ENCODE data around the gene SLC30A3.

Gene SLC30A3

GRCh38 chr2:27249891-27250651 is 12.8 kb downstream of the SLC30A3 start:
- Histone ChIP-seq H3K79me2 (ENCODE audit: control insufficient read depth, low read length) (no peaks in the 10 kb centered on the region), H3K27ac (ENCODE audit: low read depth, low read length) (no peak overlapping the region), H3K36me3 (ENCODE audit: control insufficient read depth, low read length) (no peaks in the 10 kb centered on the region), H3K4me3 (ENCODE audit: low read length) (peak overlapping the region; percentile 34), H3K4me1 (ENCODE audit: control insufficient read depth, low read length) (peaks cover 31% of the 10 kb centered on the region), H3K9me3 (ENCODE audit: control insufficient read depth, insufficient read depth, low read length) (no peaks in the 10 kb centered on the region), H4K20me1 (ENCODE audit: control insufficient read depth, insufficient read depth, low read depth, low read length) (no peaks in the 10 kb centered on the region), H3K9me2 (replicated peaks; ENCODE audit: control insufficient read depth, low read length) (no peaks in the 10 kb centered on the region), H3F3A (ENCODE audit: control insufficient read depth, insufficient read depth) (0 out of 2 replicates have a peak, but pooled peaks cover 4% of the 10 kb centered on the region), H3K4me2 (ENCODE audit: low read length) (peak overlapping the region; percentile 50), H3K27me3 (ENCODE audit: control insufficient read depth, low read length) (no peaks in the 10 kb centered on the region)
- TF ChIP-seq EZH2phosphoT487 (IDR thresholded peaks at IDR 0.05; ENCODE audit: borderline replicate concordance, low read length) = no peak
- peak; percentile 91 for TF ChIP-seq CTCF (IDR thresholded peaks at IDR 0.05; ENCODE audit: low read depth, low read length, poor library complexity, severe bottlenecking)

- Histone ChIP-seq H4K20me1 (ENCODE audit: control insufficient read depth, insufficient read depth, low read depth, low read length) (no peaks in the 10 kb centered on the region), H3K4me2 (ENCODE audit: low read length) (no peak overlapping the region), H3F3A (ENCODE audit: control insufficient read depth, insufficient read depth) (peaks cover 4% of the 10 kb centered on the region; the same call in 1 of the 2 replicates), H3K27ac (ENCODE audit: low read depth, low read length) (no peak overlapping the region), H3K36me3 (ENCODE audit: control insufficient read depth, low read length) (peaks cover 1% of the 10 kb centered on the region), H3K79me2 (ENCODE audit: control insufficient read depth, low read length) (no peaks in the 10 kb centered on the region), H3K4me1 (ENCODE audit: control insufficient read depth, low read length) (peaks cover 31% of the 10 kb centered on the region), H3K4me3 (ENCODE audit: low read length) (no peak overlapping the region), H3K27me3 (ENCODE audit: control insufficient read depth, low read length) (no peaks in the 10 kb centered on the region), H3K9me2 (replicated peaks; ENCODE audit: control insufficient read depth, low read length) (no peaks in the 10 kb centered on the region), H3K9me3 (ENCODE audit: control insufficient read depth, insufficient read depth, low read length) (no peaks in the 10 kb centered on the region)
- no peak for TF ChIP-seq EZH2phosphoT487 (IDR thresholded peaks at IDR 0.05; ENCODE audit: borderline replicate concordance, low read length)
- no peak for TF ChIP-seq CTCF (IDR thresholded peaks at IDR 0.05; ENCODE audit: low read depth, low read length, poor library complexity, severe bottlenecking)
Measured at GRCh38 chr2:27249159-27249890, 13.5 kb downstream of the SLC30A3 start.

- Histone ChIP-seq H3K36me3 (ENCODE audit: control insufficient read depth, low read length) (peaks cover 16% of the 10 kb centered on the region), H3K9me3 (ENCODE audit: control insufficient read depth, insufficient read depth, low read length) (no peaks in the 10 kb centered on the region), H3K4me2 (ENCODE audit: low read length) (no peak overlapping the region), H3K9me2 (replicated peaks; ENCODE audit: control insufficient read depth, low read length) (no peaks in the 10 kb centered on the region), H3K79me2 (ENCODE audit: control insufficient read depth, low read length) (no peaks in the 10 kb centered on the region), H3K4me1 (ENCODE audit: control insufficient read depth, low read length) (peaks cover 31% of the 10 kb centered on the region), H3F3A (ENCODE audit: control insufficient read depth, insufficient read depth) (peaks cover 7% of the 10 kb centered on the region; the same call in 1 of the 2 replicates), H3K27me3 (ENCODE audit: control insufficient read depth, low read length) (no peaks in the 10 kb centered on the region), H4K20me1 (ENCODE audit: control insufficient read depth, insufficient read depth, low read depth, low read length) (no peaks in the 10 kb centered on the region), H3K4me3 (ENCODE audit: low read length) (no peak overlapping the region), H3K27ac (ENCODE audit: low read depth, low read length) (no peak overlapping the region)
- TF ChIP-seq CTCF (IDR thresholded peaks at IDR 0.05; ENCODE audit: low read depth, low read length, poor library complexity, severe bottlenecking) = no peak
- no peak for TF ChIP-seq EZH2phosphoT487 (IDR thresholded peaks at IDR 0.05; ENCODE audit: borderline replicate concordance, low read length)
Measured at GRCh38 chr2:27247893-27248292, 15.0 kb downstream of the SLC30A3 start.

Measured in DOHH2 (cell line).